PFSK-1 (cell line): ENCODE results near the gene LIPE.

Source experiments
- FOXP2 ChIP-seq: optimal IDR thresholded peaks from 2 replicates; pipeline ENCODE3; 2011; ENCODE audit warnings: borderline replicate concordance, control low read depth, inconsistent platforms; ENCODE audit not compliant: insufficient read depth; ENCODE audit errors: extremely low read length, extremely low read depth
- POLR2AphosphoS5 ChIP-seq: IDR thresholded peaks from 2 replicates; pipeline ENCODE4 v1.6.1; 2012; ENCODE audit warnings: low read depth, mild to moderate bottlenecking, control low read depth, low read length, moderate library complexity
- SIN3A ChIP-seq: IDR thresholded peaks from 2 replicates; pipeline ENCODE4 v1.6.1; 2012; ENCODE audit warnings: mild to moderate bottlenecking, low read length, moderate library complexity, borderline replicate concordance; ENCODE audit not compliant: insufficient read depth
- TAF1 ChIP-seq: IDR thresholded peaks from 2 replicates; pipeline ENCODE4 v1.6.1; 2012; ENCODE audit warnings: low read length, control low read depth, borderline replicate concordance; ENCODE audit not compliant: insufficient read depth
- TF ChIP-seq, protein P1 (sequence below), 2 experiments: IDR thresholded peaks; 2 replicates each; pipeline versions ENCODE4 v1.6.1 to v1.8.0; 2011 to 2012; ENCODE audit warnings: low read depth in 2 of 2, low read length in 2 of 2, control low read depth in 1 of 2, inconsistent platforms in 1 of 2, mild to moderate bottlenecking in 1 of 2, moderate library complexity in 1 of 2; ENCODE audit not compliant: insufficient read depth in 1 of 2

LIPE gene

DNA sequence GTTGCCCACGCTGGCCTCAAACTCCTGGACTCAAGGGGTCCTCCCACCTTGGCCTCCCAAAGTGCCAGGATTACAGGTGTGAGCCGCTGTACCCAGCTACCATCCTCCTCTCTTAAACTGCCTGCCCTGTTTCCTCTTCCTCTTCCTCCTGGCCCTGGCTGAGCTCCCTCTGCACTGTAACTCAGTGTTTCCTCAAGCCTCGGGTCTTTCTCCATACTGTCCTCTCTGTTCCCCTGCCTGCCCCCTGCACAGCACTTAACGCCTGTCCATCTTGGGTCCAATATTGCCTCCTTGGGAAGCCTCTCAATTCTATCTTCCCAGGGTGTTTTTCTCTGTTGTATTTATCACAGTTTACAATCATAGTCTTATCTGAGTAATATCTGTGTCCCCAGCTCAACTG is 6.1 kb downstream of the LIPE start:
- no peak for TF ChIP-seq TAF1

DNA sequence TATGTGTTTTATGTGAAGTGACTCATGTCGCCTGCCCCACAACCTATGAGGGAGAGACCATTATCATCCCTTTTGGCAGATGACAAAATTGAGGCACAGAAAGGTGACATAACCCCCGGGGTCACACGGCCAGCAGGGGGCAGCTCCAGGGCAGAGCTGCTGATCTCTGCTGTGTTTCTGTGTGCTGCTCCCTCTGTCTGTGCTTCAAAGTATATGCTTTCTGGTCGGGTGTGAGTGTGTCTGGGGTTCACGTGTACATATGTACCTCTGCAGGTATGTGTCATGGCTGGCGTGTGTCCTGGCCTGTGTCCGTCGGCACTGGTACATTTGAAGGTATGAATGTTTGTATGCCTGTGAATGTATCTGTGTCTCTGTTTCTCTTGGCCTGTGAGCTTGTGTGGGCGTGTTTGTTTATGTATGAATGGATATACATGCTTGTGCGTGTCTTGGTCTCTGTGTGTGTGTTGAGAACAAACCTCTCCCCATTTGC is 7.1 kb downstream of the LIPE start:
- TF ChIP-seq TAF1 (no peak), SIN3A (no peak), POLR2AphosphoS5 (no peak), FOXP2 (no peak)
- TF ChIP-seq, protein P1, sequence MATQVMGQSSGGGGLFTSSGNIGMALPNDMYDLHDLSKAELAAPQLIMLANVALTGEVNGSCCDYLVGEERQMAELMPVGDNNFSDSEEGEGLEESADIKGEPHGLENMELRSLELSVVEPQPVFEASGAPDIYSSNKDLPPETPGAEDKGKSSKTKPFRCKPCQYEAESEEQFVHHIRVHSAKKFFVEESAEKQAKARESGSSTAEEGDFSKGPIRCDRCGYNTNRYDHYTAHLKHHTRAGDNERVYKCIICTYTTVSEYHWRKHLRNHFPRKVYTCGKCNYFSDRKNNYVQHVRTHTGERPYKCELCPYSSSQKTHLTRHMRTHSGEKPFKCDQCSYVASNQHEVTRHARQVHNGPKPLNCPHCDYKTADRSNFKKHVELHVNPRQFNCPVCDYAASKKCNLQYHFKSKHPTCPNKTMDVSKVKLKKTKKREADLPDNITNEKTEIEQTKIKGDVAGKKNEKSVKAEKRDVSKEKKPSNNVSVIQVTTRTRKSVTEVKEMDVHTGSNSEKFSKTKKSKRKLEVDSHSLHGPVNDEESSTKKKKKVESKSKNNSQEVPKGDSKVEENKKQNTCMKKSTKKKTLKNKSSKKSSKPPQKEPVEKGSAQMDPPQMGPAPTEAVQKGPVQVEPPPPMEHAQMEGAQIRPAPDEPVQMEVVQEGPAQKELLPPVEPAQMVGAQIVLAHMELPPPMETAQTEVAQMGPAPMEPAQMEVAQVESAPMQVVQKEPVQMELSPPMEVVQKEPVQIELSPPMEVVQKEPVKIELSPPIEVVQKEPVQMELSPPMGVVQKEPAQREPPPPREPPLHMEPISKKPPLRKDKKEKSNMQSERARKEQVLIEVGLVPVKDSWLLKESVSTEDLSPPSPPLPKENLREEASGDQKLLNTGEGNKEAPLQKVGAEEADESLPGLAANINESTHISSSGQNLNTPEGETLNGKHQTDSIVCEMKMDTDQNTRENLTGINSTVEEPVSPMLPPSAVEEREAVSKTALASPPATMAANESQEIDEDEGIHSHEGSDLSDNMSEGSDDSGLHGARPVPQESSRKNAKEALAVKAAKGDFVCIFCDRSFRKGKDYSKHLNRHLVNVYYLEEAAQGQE (IDR thresholded peaks at IDR 0.05; ENCODE audit: insufficient read depth in 1 of 2, low read depth in 2 of 2, low read length in 2 of 2): no peak

DNA sequence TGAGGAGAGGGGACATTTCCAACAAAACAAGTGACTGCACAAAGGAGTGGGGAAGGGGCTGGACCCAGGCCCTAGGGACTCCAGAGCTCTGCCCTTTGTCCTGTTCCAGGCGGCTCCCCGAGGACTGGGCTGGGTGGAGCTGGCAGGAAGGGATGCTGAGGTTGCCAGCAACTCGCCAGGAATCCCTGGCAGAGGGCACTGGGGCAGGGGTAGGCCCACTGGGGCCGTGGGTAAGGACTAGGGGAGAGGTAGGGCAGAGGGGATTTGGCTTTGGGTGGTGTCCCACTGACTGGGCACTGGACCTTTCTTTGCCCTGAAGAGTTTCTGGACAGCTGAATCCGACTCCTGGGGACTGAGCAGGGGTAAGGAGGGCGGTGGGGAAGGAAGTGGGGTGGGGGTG is 7.9 kb downstream of the LIPE start:
- TF ChIP-seq SIN3A (no peak), TAF1 (no peak), FOXP2 (no peak), POLR2AphosphoS5 (no peak)
- TF ChIP-seq, protein P1 (IDR thresholded peaks at IDR 0.05; ENCODE audit: insufficient read depth in 1 of 2, low read depth in 2 of 2, low read length in 2 of 2): no peak

DNA sequence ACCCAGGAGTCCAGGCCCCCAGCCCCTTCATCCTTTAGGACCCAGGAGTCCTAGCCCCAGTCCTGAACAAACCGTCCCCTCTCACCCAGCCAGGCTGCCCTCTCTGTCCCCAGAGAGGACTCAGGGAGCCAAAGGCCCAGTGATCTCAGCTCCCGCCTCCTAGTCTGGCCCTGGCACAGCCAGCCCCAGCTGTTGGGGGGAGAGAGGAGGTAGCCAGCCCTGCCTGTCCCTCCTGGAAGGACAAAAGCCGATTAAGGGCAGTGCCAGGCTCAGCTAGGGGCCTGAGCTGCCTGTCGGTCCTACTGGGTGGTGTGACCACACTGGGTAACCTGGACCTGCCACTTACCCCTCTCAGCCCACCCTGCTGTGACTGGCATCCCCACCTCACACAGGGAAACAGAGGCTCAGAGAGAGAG is 14.5 kb downstream of the LIPE start:
- TF ChIP-seq POLR2AphosphoS5 (no peak), FOXP2 (no peak), SIN3A (no peak), TAF1 (no peak)
- TF ChIP-seq, protein P1 (IDR thresholded peaks at IDR 0.05; ENCODE audit: insufficient read depth in 1 of 2, low read depth in 2 of 2, low read length in 2 of 2): no peak

DNA sequence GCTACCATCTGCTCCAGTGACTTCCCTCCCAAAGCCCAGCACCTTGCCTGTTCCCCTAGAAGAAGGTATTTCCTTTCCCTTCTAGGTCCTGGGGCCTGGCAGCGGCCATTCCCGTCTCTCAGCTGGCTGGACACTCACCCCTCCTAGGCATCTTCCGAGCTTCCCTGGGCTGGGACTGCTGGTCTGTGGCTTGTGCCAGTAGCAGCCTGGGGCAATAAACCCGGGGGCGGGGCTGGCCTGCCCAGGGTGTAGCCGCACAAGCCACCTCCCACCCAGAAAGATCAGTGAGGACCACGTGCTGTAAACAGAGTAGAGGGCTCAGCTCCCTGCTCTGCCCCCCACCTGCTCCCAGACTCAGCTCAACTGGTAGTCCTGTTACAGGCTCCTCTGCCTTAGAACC is 15.0 kb downstream of the LIPE start:
- TF ChIP-seq SIN3A: no peak
- TF ChIP-seq TAF1: no peak
- TF ChIP-seq POLR2AphosphoS5: no peak
- no peak for TF ChIP-seq FOXP2
- TF ChIP-seq, protein P1 (IDR thresholded peaks at IDR 0.05; ENCODE audit: insufficient read depth in 1 of 2, low read depth in 2 of 2, low read length in 2 of 2): no peak
